ENCODE results near the gene MAPK8IP2.
"Not testable (repeated sequence)": the region's sequence is repeated elsewhere in the genome, so short reads cannot be mapped to it uniquely, and the experiment has no call there.

Gene MAPK8IP2

DNA sequence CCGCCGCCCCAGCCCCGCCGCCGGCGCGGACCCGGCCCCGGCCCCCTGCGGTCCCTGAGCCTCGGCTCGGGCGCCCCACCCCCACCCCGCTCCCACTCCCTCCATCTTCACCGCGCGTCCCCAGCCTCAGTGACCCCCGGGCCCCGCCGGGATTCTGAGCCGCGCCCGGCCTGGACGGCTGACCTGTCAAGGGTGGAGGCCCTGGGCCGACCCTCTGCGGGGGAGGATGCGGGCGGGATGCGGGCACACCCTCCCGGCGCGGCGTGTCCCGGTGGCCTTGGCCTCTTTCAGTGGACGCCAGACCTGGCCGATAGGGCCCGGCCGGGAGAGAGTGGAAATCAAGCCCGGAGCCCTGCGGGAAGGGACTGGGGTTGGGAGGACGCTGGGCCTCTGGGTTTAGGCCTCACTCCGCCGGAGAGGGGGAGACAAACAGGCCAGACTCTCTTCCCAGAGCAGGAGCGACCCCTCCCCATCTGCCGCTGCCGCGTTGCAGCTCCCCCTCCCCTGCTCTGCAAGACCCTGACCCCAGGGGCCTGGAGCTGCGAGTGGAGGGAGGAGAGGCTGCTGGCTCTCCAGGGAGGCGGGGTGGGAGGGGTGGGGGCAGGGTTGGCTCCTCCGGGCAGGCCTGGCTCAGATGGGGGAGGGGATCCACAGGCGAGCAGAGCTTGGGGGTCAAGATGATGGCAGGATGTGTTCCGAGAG lies 525 bp downstream of the MAPK8IP2 start:
- no peak for DNase-seq

GRCh38 chr22:50601669-50602337 lies 1.2 kb downstream of the MAPK8IP2 start:
- DNase-seq: no peak

GRCh38 chr22:50602338-50602700 lies 1.7 kb downstream of the MAPK8IP2 start:
- DNase-seq: no peak

GRCh38 chr22:50603511-50604255 lies 3.1 kb downstream of the MAPK8IP2 start:
- peak in 1 of 5 experiments; percentile 23 for DNase-seq

- no peak for DNase-seq
Observed at GRCh38 chr22:50604256-50605001, 3.8 kb downstream of the MAPK8IP2 start.

DNA sequence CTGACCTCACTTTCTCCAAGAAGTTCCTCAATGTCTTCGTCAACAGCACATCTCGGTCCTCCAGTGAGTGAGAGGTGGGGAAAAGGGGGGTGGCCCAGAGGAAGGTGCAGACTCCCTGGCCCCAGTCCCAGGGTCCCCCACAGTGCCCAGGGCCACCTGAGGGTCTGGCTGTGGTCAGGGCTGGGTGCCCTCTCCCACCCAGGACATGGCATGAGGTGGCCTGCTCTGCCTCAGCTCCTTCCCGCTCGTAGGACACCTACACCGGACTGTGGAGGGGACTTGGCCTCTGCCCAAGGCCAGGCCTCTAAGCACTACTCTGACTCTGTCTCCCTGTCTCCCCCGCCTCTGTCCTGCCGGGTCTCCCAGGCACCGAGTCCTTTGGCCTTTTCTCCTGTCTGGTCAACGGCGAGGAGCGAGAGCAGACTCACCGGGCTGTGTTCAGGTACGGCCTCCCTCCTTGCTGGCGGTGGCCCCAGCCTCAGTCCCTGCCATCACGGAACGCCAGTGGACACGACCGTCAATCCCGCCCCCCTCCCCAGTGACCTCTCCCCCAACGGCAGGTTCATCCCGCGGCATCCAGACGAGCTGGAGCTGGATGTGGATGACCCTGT lies 4.5 kb downstream of the MAPK8IP2 start:
- no peak for DNase-seq

- no peak for DNase-seq
Observed at GRCh38 chr22:50605613-50606074, 5.1 kb downstream of the MAPK8IP2 start.

DNA sequence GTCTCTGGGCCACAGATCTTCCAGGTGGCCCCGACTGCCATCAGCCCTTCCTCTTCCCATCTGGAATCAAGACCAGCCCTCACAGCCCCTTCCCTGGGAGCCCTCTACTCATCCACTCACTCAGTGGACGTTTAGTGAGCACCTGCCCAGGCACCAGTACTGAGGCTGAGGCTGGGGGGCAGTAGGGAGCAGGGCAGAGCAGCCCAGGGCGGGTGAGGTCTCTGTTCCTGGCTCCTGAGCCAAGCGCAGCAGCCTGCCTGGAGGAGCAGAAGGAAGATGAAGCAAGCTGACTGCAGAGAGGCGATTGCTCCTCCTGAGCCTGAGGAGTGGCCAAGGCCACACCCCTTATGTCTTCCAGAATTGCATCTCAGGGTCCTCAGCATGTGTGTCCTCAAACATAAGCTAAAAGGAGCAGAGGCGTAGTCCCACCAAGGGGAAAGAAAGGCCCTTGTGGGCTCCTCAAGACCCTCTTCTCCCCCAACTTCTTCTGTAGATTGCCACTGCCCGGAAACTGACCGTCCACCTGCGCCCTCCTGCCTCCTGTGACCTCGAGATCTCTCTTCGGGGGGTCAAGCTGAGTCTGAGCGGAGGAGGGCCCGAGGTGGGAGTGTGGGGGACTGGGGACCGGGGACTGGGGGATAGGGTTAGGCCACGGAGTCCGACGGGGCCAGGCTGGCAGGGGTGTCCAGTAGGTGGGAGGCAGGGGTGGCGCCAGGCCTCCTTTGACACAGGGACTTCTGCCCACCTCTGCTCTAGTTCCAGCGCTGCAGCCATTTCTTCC lies 5.8 kb downstream of the MAPK8IP2 start:
- DNase-seq: no peak

DNA sequence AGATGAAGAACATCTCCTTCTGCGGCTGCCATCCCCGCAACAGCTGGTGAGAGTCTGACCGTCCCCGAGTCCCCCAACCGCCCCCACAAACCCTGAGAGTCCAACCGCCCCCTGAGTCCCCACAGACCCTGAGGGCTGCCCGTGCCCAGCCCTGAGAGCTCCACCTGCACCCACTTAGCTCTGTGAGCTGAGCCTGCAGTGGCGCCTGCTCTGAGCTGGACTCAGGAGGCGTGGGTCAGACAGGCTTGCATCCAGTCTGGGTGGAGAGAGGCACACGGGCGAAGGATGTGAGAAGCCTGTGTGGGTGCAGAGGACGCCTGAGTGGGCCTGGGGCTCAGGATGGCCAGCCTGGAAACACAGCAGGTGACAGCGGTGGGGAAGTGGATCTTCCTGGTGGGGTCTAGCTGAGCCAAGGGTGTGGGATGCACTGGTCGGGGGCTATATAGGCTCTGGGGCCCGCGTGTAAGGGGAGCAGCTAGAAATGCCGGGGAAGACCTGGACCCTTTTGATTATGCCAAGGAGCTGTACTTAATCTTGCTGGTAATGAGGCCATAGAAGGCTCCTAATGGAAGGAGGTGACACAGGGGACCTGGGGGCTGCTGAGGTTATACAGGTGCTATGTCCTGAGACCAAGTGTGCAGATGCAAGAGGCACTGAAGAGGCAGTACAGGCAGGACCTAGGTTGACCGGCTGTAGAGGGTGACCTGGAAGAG lies 6.5 kb downstream of the MAPK8IP2 start:
- no peak for DNase-seq

- no peak for DNase-seq
Observed at GRCh38 chr22:50607659-50608020, 7.0 kb downstream of the MAPK8IP2 start.

- DNase-seq: not testable (repeated sequence)
Observed at GRCh38 chr22:50608058-50608840, 7.7 kb downstream of the MAPK8IP2 start.

GRCh38 chr22:50608996-50609395 lies 8.4 kb downstream of the MAPK8IP2 start:
- no peak for DNase-seq

GRCh38 chr22:50609599-50609998 lies 9.0 kb downstream of the MAPK8IP2 start:
- no peak for DNase-seq

GRCh38 chr22:50610041-50610451 lies 9.5 kb downstream of the MAPK8IP2 start:
- no peak for DNase-seq

DNA sequence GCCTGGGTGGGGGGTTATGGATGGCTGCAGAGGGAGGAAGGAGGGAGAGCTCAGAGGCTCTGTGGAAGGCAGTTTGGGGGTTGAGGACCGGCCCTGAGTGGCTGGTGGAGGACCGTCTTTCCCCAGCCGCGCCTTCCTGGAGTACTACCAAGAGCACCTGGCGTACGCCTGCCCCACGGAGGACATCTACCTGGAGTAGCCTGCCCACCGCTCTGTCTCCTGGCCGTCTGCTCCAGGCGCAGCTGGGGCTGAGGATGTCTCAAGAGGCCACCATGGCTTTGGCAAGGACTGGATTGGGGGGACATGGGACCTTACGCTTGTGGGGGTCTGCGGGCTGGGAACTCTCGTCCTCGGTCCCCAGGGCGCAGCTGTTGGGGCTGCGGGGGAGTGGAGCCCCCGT lies 10.0 kb downstream of the MAPK8IP2 start:
- no peak for DNase-seq

- no peak for DNase-seq
Observed at GRCh38 chr22:50611341-50612060, 10.9 kb downstream of the MAPK8IP2 start.

DNA sequence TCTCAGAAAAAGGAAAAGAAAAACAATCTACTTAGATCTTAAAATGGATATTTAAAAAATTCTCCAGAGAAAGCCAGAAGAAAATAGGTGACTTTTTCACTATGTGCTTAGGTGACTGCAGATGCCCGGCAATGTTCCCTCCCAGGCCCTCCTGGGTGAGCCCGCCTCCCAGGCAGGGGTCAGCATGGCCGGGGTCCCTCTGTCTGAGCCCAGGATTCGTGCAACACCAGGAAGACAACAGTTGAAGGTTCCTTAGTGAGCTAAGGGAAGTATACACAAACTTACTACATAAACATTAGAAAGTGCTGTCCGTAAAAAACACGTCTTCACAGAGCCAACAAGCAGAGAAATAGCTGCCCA lies 11.6 kb downstream of the MAPK8IP2 start:
- no peak for DNase-seq

GRCh38 chr22:50612528-50613221 lies 12.1 kb downstream of the MAPK8IP2 start:
- DNase-seq: no peak
